Measurements from ENCODE around the gene WWTR1. TPM values are rescaled to one million over a fixed set of nuclear protein-coding genes. Genes with fewer than 3 reads are reported as not detected.

The WWTR1 gene
- polyA plus RNA-seq, 10 donors = 62.6 to 110 (median 72.5) TPM

- DNase-seq = peak in 1 of 3 donors; percentile 50
Observed at GRCh38 chr3:149657321-149657925, 402 bp downstream of the WWTR1 start.

GRCh38 chr3:149655826-149656574 is 1.8 kb downstream of the WWTR1 start:
- DNase-seq = peak in 2 of 3 donors; percentile 31 to 62

GRCh38 chr3:149654188-149654601 is 3.6 kb downstream of the WWTR1 start:
- peak in 1 of 3 donors; percentile 55 for DNase-seq

GRCh38 chr3:149653564-149653963 is 4.3 kb downstream of the WWTR1 start:
- no peak for DNase-seq

DNA sequence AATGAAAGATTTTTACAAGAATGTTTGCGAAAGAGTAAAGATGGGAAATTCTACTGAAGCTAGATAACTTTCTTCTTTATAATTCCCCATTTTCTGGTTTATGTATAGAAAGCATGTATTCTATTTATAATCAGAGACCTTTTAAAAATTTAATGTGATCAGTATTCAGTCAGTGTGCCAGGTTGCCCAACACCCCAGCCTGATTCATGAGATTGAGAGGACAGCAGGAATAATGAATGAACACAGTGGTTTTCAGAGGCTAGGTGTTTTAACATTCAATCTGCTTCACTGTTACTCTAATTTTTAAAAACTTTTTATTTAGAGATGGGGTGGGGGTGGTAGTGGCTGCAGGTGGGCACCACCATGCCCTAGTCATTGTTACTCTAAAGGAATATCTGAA is 4.7 kb downstream of the WWTR1 start:
- DNase-seq = no peak

GRCh38 chr3:149650828-149651227 is 7.0 kb downstream of the WWTR1 start:
- DNase-seq = no peak

DNA sequence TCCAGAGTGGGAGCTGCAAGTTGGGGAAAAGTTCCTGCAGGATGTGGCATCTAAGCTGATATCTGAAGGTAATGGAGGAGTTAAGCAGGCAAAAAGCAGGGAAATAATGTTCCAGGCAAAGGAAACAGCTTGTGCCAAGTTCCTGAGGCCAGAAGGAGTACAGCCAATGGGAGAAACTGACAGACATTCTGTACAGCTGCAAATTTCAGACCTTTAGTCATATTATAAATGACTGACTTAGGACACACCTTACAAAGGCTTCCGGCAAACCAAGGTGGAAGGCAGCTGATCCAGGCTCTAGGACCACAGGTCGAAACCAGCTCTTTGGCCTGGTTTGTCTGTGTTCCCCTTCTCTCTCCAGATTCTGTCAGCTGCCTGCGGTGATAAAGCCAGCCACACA is 9.3 kb downstream of the WWTR1 start:
- peak; percentile 24 to 79 (median 64) for DNase-seq

DNA sequence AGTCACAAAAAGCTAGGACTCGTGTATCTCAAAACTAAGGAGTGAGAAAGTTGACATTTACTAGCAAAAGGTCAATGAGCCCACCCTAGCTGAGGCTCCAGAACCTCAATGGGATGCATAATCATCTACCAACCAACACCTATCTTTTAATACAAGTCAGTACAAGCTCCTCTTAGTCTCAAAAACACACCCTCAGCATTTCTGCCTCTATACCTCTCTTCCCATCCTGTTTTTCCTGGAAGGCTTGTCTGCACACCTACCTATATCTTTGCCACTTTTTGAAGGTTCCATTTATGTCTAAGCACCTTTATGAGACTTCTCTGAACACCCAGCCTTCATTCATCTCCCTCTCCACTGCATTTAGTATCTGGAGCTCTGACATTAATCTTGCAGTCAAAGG is 10.0 kb downstream of the WWTR1 start:
- DNase-seq = no peak

DNA sequence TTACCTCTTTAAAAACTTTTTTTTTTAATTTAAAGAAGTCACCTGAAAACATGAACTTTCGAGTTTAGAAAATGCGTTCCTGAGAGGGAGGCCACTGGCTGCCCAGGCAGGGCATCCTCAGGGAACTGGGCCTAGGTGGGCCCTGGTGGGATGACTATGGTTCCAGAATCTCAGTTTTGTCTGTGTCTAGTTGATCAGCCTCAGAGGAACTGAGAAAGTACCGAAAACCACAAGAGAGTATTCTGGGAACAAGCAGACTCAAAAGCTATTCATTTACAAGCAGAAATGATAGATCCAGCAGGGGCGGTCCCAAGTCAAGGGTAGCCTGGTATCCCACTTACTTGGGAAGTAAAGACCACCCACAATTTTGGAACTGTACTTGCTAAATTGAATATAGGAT is 10.5 kb downstream of the WWTR1 start:
- DNase-seq = no peak

DNA sequence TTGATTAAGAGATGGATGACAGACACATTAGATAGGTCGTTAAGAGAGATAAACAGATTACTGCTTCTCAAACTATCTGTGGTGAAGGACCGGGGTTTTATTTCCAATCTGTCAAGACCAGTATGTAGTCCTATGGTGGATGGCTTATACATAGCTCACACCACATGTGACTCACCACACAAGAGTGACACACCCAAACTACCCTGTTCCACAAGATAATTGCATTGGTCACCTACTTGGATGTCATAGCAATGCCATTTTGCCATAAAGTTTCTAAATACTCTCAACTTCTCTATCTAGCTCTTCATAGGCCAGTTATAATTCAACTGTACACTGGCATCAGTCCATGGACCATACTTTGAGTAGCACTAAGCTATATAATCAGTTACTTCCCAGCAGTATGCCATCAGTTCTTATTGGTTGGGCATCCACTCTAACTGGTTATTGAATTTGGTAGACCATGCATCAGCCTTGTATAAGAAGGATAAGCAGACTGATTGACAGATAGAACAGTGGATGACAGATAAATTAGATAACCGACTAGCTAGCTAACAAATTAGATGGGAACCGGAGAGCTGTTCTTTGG is 11.6 kb downstream of the WWTR1 start:
- no peak for DNase-seq

DNA sequence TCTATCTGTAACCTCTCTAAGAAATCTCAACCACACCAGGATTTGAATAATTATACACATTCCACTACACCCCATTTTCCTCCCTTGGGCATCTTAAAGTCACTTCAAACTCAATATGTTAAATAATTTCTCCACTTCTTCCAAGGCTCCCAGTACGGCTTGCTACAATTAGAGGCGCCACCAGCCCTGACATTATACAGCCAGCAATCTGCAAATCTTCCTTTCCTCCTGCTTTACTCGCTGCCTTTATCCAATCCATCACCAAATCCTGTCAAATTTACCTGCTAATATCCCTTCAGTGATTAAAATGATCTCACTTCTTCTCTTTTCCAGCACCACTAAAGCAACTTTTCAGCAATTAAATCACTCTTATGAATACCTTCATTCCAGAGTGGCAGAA is 13.9 kb downstream of the WWTR1 start:
- DNase-seq = no peak

DNA sequence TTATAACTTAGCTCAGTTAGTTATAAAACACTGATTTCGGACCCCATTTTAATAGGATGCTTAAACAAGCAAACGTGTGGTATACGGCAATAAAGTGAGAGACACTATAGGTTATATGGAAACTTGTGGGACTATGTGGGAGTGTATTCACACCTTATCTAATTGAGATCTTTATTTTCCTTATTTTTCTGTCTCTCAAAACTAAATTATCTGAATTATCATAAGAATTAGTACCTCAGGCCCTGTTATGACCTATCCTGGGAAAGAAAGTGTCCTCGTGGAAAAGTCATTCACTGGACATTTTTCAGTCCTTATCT is 14.4 kb downstream of the WWTR1 start:
- DNase-seq = no peak

DNA sequence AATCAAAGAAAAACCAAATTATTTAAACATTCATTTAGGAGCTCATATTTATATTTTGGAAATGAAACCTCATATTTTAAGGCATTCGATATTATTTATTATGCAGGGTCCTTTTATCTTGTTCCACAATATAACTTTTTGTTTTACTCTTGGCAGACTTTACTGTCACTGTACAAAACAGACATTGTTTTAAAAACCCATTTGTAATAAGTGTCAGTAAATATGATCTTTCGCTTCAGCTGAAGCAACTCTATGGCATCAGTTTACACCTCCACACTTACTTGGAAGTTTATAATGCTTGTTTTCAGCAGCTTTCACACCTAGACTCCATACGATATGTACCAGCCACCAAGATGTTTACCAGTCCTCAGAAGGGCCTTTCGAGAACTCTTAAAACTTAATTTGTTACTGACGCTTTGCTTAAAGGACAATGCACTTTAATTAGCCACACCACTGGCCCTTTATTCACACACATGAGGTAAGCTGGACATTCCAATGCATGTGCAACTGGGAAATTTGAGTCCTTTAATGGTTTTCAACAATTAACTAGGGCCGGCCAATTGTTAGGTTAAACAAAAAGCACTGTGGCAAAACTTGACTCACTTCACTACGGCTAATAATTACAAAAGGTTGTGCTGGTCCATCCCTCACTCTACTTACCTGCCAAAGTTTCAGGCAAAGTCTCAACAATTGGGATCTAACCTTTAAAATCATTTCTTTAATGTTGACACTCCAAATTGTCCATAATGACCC is 16.7 kb downstream of the WWTR1 start:
- no peak for DNase-seq

DNA sequence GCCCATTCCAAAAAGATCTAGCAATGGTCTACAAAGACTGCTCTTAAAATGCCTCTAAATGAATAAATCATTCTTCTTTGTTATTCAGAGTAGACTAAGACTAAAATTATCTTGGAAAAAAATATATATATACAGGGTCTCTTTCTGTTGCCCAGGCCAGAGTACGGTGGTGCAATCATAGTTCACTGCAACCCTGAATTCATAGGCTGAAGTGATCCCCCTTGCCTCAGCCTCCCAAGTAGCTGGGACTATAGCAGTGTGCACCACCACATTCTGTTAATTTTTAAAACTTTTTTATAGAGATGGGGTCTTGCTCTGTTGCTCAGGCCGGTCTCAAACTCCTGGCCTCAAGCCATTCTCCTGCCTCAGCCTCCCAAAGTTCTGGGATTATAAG is 18.7 kb downstream of the WWTR1 start:
- no peak for DNase-seq

GRCh38 chr3:149638228-149639092 is 19.4 kb downstream of the WWTR1 start:
- DNase-seq = peak; percentile 78 to 89 (median 89)

GRCh38 chr3:149635396-149635795 is 22.4 kb downstream of the WWTR1 start:
- no peak for DNase-seq

GRCh38 chr3:149634573-149634972 is 23.3 kb downstream of the WWTR1 start:
- DNase-seq = no peak

DNA sequence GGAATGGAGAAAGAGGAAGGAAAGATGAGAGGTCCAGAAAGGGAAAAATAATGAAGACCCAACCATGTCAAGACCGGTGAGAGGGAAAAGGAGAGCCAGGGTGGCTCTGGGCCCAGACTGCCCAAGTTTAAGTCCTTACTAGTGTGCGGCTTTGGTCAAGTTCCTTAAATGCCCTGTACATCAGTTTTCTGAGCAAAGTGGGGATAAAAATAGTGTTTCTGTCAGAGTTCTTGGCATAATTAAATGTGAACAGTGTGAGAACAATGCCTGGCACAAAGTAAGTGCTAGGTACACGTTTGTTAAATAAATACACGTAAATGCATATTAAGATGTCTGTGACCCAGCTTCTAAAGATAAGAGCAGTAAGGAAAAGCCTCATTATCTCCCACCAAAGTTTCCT is 23.8 kb downstream of the WWTR1 start:
- DNase-seq = no peak

DNA sequence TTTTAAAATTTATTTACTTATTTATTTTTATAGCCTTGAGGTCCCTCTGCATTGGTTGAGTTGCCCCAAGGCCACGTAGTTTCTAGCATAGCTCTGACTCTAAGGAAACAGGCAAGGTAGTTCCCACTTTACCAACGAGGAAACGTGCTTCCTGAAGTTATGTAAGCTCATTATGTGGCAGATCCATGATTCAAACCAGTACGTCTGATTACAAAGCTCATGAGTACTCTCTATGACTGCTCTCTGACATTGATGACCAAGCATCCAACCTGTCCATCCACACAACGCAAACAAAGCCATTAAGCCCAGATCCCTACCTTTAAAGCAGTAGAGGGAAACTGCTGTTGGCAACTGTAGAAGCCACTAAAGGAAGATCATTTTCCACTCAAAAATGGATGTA is 25.6 kb downstream of the WWTR1 start:
- DNase-seq = no peak

- DNase-seq = no peak
Observed at GRCh38 chr3:149630806-149631205, 27.0 kb downstream of the WWTR1 start.

DNA sequence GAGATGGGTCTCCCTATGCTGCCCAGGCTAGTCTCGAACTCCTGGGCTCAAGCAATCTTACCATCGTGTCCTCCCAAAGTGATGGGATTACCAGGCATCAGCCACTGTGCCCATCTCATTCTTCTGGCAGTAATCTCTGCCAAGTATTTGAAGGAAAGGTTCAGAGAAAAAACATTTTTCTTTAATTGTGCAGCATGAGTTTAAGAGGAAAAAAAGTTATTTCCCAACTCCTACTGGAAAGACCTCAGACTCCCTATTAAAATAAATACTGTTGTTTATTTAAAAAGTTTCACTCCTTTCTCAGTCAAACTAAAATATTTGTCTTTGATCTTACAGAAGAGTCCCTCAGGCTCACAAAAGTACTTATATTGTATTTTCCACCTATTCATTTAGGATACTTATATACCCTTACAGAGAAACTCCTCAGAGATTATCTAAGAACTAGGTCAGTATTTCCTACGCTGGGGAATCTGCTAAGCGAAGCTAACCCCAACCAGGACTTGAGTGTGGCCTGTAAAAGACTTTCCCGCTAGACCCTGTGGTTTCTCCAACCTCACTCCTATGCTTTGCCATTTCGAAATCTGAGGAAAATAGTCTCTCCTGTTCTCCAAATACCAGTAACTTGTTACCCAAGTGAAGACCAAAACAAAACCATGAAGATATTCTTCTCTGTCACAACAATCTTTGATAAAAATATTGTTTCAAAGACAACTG is 28.7 kb downstream of the WWTR1 start:
- DNase-seq = no peak
